Neuron (in vitro differentiated cells): Measurements from ENCODE around the gene PLG.
A peak's percentile ranks its signal among the peaks of the same experiment; 100 is the strongest.
"Not testable (repeated sequence)": the region's sequence is repeated elsewhere in the genome, so short reads cannot be mapped to it uniquely, and the experiment has no call there.

Source experiments
- H2AFZ ChIP-seq: one replicate; pipeline ENCODE4 v1.6.1; 2013; ENCODE audit warnings: low read depth, mild to moderate bottlenecking, inconsistent platforms, low read length, moderate library complexity
- H3K27me3 ChIP-seq: one replicate; pipeline ENCODE4 v1.6.1; 2013; ENCODE audit warnings: low read length; ENCODE audit not compliant: insufficient read depth
- H3K36me3 ChIP-seq: one replicate; pipeline ENCODE4 v1.6.1; 2013; ENCODE audit warnings: low read length; ENCODE audit not compliant: insufficient read depth
- H3K4me1 ChIP-seq: one replicate; pipeline ENCODE4 v1.6.1; 2013; ENCODE audit warnings: low read length; ENCODE audit not compliant: insufficient read depth
- H3K4me3 ChIP-seq: 2 replicates; pipeline ENCODE4 v1.5.1; 2013; ENCODE audit warnings: mild to moderate bottlenecking, low read length, moderate library complexity
- H3K9me3 ChIP-seq: one replicate; pipeline ENCODE4 v1.6.1; 2013; ENCODE audit warnings: low read length

PLG gene

DNA sequence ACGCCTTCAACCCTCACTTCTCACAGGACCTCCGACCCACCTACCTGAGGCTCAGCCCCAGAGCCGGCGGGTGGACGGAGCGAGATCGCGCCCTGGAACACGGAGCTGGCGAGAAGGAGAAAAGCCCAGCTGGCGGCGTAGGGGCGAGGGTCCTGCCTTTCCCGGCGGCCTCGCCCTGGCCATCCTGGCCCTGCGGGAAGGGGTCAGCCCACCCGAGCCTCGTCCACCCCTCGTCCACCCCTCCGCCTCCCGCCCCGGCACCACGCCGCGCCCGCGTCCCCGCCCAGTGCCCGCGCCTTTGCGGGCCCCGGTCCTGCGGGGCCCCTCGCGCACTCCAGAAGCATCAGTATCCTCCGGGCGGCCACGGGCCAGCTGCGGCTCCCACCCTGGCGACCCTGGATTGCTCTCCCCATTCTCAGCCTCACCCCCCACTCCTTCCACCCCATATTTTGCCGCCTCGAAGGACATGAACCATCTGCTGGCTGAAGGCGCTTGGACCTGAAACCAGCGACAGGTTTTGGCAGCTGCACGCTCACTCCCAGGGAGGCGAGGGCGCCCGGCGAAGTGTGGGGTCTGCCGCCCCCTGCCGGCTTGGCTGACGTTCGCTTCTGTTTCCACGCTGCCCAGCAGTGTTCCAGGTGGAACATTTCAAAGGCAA, 65.1 kb downstream of the PLG start:
- H3K27me3 ChIP-seq: peaks cover 12% of the 10 kb centered on the region
- no peaks in the 10 kb centered on the region for H3K9me3 ChIP-seq
- H3K4me1 ChIP-seq: no peaks in the 10 kb centered on the region
- H3K36me3 ChIP-seq: no peaks in the 10 kb centered on the region
- peak overlapping the region; percentile 74 for H2AFZ ChIP-seq
- H3K4me3 ChIP-seq: peak overlapping the region; percentile 50

DNA sequence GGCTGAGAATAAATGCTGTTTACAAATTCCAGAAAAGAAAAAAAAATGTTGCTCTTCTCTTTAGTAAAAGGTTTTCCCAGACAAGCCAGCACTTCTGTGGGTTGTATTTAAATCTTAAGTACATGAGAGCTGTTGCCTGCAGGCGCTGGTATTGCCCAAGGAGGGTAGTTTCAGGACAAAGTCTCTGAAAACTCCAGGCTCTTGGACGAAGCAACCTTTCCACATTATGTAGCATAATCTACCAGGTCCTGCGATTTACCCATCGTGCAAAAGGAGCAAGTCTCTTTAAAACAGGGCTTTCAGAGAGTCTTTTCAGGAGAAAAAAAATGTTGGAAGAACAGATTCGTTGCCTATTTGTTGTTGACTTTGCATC, 65.6 kb downstream of the PLG start:
- H2AFZ ChIP-seq: peak overlapping the region; percentile 74
- H3K27me3 ChIP-seq: peaks cover 12% of the 10 kb centered on the region
- peak overlapping the region; percentile 50 for H3K4me3 ChIP-seq
- H3K36me3 ChIP-seq: no peaks in the 10 kb centered on the region
- no peaks in the 10 kb centered on the region for H3K9me3 ChIP-seq
- H3K4me1 ChIP-seq: no peaks in the 10 kb centered on the region

DNA sequence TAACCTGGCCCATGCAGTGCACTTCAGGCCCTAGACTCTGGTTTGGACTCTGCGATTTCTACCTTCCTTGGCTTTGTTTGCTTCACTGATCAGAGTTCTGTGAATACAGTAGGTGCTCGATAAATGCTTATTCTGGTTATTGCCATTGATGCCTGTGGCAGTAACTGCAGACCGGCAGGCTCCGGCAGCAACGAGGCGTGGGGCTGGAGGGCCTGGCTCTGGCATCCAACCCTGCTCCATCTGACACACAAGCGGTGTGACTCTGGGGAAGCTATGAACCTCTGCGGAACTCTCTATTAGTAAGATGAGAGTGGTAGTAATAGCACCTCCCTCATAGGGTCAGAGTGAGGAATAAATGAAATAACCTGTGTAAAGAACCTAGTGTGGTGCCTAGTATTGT, 66.1 kb downstream of the PLG start:
- H2AFZ ChIP-seq: no peak overlapping the region

DNA sequence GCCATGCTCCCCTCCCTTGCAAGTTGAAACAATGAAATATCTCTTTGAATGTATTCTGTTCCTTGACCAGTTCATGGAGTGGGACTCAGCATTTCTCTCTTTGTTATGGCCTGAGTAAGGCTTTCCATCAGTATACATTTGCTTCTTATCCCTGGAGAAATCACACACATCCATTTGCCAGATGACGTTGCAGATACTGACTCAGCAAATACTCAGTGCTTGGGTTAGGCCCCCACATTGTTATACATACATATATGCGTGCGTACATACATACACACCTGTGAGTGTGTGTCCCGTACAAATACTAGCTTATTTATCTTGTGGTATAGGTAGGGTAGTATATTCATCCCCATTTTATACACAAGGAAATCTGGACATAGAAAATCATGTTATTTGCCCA, 72.4 kb downstream of the PLG start:
- Histone ChIP-seq H3K4me1 (no peaks in the 10 kb centered on the region), H2AFZ (no peak overlapping the region), H3K4me3 (no peak overlapping the region)

More for the DNA sequence above, 66.1 kb downstream of the PLG start:
- no peak overlapping the region for H3K4me3 ChIP-seq
- no peaks in the 10 kb centered on the region for H3K9me3 ChIP-seq
- H3K4me1 ChIP-seq: no peaks in the 10 kb centered on the region
- H3K36me3 ChIP-seq: no peaks in the 10 kb centered on the region
- H3K27me3 ChIP-seq: peaks cover 12% of the 10 kb centered on the region

DNA sequence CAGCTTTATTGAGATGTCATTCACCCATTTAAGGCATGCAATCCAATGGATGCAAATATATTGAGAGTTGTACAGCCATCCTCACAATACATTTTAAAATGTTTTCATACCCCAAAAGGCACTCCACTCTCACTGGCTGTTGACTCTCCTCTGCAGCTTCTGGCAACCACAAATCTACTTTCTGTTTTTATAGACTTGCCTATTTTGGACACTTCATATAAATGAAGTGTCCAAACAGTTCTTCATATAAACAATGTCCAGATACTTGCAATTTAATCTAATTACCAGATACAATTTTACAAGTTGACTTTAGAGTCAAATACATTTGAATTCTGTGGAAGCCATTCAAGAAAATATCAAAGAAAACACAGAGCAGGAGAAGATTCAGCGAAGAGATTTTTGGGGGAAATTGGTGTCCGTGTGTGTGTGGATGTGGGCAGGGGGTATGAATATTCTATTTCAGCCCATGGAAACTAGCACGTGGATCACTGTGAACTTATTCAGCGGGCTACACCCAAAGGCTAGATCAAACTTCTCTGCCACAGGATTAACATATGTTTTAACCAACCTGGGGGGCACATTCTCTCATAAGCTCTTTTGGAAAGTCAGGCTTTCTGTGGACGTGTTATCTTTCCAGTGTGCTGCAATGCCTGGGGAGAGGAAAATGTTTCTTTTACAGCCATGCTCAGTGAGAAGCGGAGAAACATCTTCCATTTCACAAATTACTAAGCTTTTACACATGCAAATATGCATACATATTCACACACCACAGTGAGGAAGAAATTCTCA, 73.9 kb downstream of the PLG start:
- no peaks in the 10 kb centered on the region for H3K36me3 ChIP-seq
- H2AFZ ChIP-seq: no peak overlapping the region
- H3K27me3 ChIP-seq: peaks cover under 1% of the 10 kb centered on the region
- H3K4me1 ChIP-seq: no peaks in the 10 kb centered on the region
- no peaks in the 10 kb centered on the region for H3K9me3 ChIP-seq
- no peak overlapping the region for H3K4me3 ChIP-seq

More for the DNA sequence above, 72.4 kb downstream of the PLG start:
- Histone ChIP-seq H3K27me3 (peaks cover 4% of the 10 kb centered on the region), H3K9me3 (no peaks in the 10 kb centered on the region), H3K36me3 (no peaks in the 10 kb centered on the region)

DNA sequence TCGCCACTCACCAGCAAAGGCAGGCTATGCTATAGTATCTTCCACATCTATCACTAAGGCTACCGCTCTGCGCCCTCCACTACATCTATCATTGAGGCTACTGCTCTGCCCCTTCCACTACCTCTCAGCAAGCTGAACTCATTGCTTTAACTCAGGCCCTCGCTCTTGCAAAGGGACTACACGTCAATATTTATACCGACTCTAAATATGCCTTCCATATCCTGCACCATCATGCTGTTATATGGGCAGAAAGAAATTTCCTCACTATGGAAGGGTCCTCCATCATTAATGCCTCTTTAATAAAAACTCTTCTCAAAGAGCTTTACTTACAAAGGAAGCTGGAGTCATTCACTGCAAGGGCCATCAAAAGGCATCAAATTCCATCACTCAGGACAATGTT, 77.1 kb downstream of the PLG start:
- not testable (repeated sequence) for H3K4me1 ChIP-seq, H3K36me3 ChIP-seq, H2AFZ ChIP-seq, H3K4me3 ChIP-seq, H3K27me3 ChIP-seq, H3K9me3 ChIP-seq

DNA sequence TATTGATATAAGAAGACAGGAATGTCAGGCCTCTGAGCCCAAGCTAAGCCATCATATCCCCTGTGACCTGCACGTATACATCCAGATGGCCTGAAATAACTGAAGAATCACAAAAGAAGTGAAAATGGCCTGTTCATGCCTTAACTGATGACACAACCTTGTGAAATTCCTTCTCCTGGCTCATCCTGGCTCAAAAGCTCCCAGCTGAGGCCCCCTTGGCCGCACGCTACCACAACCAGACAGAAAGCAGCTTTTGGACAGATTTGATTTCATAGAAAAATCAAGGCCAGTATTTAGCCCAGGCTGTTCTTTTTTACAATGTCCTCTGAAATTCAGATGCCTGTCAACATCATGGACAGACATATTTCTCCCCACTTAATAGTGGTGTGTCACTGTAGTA, 78.6 kb downstream of the PLG start:
- not testable (repeated sequence) for H3K4me1 ChIP-seq, H3K4me3 ChIP-seq, H3K36me3 ChIP-seq, H3K9me3 ChIP-seq, H3K27me3 ChIP-seq, H2AFZ ChIP-seq

DNA sequence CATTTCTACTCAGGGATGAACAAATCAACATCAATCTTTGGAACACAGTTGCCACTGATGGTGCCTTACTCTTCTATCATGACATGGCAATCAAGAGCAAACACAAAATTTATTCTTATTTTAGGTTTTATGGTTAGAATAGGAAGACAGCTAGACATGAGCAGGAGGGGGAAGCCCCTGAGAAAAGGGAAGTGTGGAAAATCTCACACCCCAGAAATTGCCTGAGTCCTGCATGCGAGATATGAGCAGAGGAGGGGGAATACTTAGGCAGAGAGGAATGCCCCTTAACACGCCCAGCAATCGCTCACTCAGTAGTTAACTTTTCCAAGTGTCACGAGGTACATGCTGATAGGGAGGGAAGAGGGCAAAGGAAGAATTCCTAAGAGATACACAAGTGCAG, 79.3 kb downstream of the PLG start:
- H3K4me3 ChIP-seq: no peak overlapping the region
- no peaks in the 10 kb centered on the region for H3K4me1 ChIP-seq
- no peak overlapping the region for H2AFZ ChIP-seq
- H3K27me3 ChIP-seq: no peaks in the 10 kb centered on the region
- H3K9me3 ChIP-seq: no peaks in the 10 kb centered on the region
- H3K36me3 ChIP-seq: no peaks in the 10 kb centered on the region

DNA sequence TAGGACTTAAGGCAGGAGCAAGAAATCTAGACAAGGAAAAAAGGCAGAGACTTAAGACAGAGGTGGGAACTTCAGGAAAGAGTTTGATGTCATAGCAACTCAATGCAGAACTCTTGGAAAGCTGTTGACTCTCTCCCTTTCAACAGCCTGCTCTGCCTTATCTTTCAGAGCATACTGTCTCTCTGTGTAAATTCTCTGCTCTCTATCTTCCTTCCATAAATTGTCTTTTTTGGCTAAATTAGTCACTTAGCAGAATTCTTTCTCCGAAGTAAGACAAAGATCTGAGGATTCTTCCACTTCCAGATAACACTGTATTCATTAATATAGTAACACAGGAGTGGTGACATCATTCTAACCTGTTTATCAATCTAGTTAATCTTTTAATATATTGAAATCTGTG, 80.2 kb downstream of the PLG start:
- no peak overlapping the region for H2AFZ ChIP-seq
- no peak overlapping the region for H3K4me3 ChIP-seq
- no peaks in the 10 kb centered on the region for H3K4me1 ChIP-seq
- H3K36me3 ChIP-seq: no peaks in the 10 kb centered on the region
- H3K27me3 ChIP-seq: no peaks in the 10 kb centered on the region
- H3K9me3 ChIP-seq: no peaks in the 10 kb centered on the region

DNA sequence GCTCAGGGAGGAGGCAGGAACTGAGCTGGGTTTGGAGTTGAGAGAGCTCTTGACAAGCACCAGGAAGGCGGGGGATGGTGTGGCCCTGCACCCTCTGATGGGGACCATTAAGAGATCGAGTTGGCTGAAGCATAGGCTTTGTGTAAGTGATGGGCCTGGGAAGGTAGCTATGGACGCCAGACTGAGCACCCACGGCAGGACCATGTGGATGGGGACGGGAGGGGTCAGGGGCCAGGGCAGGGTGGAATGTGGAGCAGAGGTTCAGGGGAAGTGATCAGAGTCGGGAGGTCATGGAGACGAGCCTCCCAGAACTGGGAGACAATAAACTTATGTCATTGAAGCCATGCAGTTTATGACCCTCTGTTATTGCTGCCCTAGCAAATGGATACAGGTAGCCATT, 81.7 kb downstream of the PLG start:
- no peak overlapping the region for H3K4me3 ChIP-seq
- H3K9me3 ChIP-seq: no peaks in the 10 kb centered on the region
- H2AFZ ChIP-seq: no peak overlapping the region
- no peaks in the 10 kb centered on the region for H3K4me1 ChIP-seq
- H3K27me3 ChIP-seq: no peaks in the 10 kb centered on the region
- H3K36me3 ChIP-seq: no peaks in the 10 kb centered on the region

DNA sequence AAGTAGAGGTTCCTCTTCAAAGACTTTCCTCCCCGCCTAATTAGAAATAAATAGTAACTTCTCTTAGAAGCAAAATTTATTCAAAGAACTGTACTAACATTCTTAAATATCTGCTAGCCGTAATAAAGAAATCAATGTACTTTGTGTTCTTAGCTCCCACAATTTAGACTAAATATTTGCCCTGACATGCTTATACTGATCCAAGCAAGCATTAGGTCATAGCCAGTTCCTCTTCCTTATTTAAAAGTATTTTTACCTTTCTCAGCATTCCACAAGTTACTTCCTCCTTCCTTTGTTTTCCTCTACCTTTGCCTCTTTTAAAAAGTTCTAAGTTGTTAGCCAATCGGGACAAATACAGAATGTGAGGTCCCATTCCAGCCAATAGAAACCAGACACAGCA, 86.1 kb downstream of the PLG start:
- not testable (repeated sequence) for H3K27me3 ChIP-seq, H3K4me3 ChIP-seq, H2AFZ ChIP-seq, H3K9me3 ChIP-seq, H3K4me1 ChIP-seq, H3K36me3 ChIP-seq

DNA sequence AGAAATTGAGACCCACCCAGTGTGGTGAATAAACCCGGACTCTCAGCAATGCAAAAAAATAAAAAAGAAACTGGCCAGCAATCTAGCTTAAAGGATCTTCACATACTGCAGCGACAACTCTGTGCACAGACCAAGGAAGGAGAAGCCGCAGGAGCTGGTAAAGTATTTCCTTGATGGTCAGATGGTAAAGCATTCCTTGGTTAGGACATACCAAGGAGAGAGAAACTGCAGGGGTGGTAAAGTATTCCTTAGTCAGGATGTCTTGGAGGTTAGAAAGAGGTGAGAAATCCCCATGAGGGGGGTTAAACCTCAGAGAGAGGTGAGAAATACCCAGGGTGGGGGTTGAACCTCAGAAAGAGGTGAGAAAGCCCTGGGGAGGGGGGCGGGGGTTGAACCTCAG, 86.8 kb downstream of the PLG start:
- no peaks in the 10 kb centered on the region for H3K27me3 ChIP-seq
- H3K36me3 ChIP-seq: no peaks in the 10 kb centered on the region
- H3K9me3 ChIP-seq: no peaks in the 10 kb centered on the region
- no peak overlapping the region for H3K4me3 ChIP-seq
- no peaks in the 10 kb centered on the region for H3K4me1 ChIP-seq
- no peak overlapping the region for H2AFZ ChIP-seq

DNA sequence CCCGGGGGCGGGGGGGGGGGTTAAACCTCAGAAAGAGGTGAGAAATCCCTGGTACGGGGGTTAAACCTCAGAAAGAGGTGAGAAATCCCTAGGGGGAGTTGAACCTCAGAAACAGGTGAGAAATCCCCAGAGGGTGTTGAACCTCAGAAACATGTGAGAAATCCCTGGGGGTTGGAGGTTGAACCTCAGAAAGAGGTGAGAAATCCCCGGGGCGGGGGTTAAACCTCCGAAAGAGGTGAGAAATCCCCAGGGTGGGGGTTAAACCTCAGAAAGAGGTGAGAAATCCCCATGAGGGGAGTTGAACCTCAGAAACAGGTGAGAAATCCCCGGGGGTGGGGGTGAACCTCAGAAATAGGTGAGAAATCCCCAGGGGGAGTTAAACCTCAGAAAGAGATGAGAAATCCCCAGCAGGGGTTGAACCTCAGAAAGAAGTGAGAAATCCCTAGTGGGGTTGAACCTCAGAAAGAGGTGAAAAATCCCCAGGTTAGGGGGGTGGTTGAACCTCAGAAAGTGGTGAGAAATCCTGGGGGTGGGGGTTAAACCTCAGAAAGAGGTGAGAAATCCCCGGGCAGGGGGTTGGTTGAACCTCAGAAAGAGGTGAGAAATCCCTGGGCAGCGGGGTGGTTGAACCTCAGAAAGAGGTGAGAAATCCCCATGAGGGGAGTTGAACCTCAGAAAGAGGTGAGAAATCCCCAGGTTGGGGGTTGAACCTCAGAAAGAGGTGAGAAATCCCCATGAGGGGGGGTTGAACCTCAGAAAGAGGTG, 87.4 kb downstream of the PLG start:
- Histone ChIP-seq H3K4me1 (no peaks in the 10 kb centered on the region), H3K4me3 (no peak overlapping the region), H3K9me3 (no peaks in the 10 kb centered on the region), H3K27me3 (no peaks in the 10 kb centered on the region), H3K36me3 (no peaks in the 10 kb centered on the region), H2AFZ (no peak overlapping the region)
